ENCODE measurements around the gene GFOD1. TPM values are rescaled to one million over a fixed set of nuclear protein-coding genes. Genes with fewer than 3 reads are reported as not detected.

Gene GFOD1
- polyA plus RNA-seq, 3 donors, result 2.0 to 8.0 (median 6.5) TPM

- 67 to 82% (median 80%) methylated on average over 6 of the region's 6 CpGs for WGBS, 3 donors
- no peak overlapping the region for H3K27ac ChIP-seq (ENCODE audit: low read depth, low read length)
Observed at GRCh38 chr6:13360671-13361540, 126.5 kb downstream of the GFOD1 start.

DNA sequence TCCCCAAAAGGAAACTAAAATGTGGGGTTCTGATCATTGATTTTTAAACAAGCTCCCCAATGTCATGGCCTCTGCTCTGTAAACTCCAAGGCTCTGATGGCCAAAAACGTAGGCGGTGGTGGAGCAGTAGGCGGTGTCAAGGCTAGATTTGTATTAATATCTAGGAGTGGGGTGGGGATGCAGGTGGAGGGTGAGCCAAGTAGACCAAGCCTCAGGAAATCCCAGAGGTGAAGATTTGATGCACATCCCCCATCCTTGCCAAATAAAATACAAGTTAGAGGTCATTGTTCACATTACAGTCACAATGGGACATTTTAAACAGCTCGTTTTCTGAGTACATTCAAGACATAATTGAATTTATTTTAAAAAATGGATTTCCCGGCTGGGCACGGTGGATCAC, 128.1 kb downstream of the GFOD1 start:
- 69 to 85% (median 74%) methylated on average over 6 of the region's 6 CpGs for WGBS, 3 donors
- H3K27ac ChIP-seq (ENCODE audit: low read depth, low read length), result no peak overlapping the region

DNA sequence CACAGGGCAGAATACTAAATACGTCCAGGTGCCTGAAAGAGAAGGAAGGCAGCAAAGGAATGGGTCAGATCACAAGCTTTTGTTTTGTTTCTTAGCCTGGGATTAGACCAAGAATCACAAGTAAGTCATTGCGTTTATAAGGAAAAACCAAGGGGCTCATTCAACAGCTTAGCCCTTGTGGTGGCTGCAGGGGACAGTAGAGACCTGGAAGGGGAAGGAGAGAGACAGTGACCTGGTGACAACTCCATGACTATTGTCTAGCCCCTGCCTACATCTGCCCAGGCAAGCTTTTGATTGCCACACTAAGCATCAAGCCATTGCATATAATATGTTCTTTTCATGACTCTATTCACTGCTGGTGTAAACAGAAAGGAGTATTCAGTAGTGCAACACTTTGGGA, 128.9 kb downstream of the GFOD1 start:
- no peak overlapping the region for H3K27ac ChIP-seq (ENCODE audit: low read depth, low read length)
- WGBS, 3 donors, result 79 to 87% (median 86%) methylated on average over 2 of the region's 2 CpGs

DNA sequence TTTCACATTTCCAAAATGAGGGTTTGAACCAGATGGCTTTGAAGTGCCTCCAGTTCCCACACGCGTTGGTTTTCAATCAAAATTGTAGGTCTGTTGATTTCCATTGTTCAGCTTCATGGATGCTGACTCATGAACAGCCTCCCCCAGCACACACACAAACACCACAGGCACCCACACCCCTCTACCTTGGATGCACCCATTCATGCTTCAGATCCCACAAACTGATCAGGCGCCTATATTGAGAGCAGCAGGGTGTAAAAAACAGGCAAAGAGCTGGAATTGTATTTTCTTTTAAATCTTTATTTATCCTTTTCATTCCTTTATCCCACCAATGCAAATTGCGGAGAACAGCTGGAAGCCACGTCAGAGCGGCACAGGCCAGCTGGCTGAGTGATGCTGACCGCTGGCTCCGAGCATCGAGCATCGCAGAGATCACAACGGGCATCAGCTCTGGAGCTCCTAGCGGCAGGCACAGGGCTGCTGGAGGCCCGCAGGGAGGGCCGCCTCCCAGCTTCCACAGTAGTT, 129.8 kb downstream of the GFOD1 start:
- H3K27ac ChIP-seq (ENCODE audit: low read depth, low read length), result no peak overlapping the region
- WGBS, 3 donors, result 87 to 90% (median 88%) methylated on average over 14 of the region's 14 CpGs

DNA sequence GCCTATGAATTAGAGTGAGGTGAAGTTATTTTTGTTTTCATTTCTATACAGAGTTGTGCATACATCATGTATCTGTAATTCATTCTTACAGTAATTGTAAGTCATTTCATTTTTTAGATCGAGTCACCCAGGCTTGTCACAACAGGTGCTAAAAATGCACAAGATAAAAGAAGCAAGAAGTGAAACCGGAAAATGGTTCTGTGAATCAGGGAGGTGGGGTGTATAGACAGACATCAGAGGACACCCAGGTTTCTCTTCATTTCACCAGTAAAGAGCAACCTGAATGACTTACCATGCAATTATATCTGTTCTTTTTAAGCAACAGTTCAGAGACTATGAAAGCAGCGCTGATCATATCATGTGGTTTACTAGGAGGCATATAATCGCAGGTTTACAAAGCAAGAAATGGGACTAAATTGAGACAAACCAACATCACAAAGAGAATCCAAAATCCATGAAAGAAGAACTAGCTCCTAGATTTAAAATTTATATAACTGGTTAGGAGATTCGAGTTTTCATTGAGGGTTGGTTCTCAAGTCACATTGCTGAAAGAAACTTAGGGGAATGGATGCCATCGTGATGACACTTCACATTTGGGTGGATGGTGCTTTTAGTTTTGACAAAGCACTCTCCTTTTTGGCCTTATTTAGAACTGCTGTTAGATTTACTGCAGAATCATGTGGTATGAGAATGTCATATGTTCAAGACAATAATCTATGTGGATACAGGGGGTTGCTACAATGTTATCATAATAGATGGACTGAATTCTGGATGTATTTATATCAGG, 131.2 kb downstream of the GFOD1 start:
- no peak overlapping the region for H3K27ac ChIP-seq (ENCODE audit: low read depth, low read length)
- 82 to 84% (median 83%) methylated on average over 6 of the region's 6 CpGs for whole genome bisulfite sequencing, 3 donors

DNA sequence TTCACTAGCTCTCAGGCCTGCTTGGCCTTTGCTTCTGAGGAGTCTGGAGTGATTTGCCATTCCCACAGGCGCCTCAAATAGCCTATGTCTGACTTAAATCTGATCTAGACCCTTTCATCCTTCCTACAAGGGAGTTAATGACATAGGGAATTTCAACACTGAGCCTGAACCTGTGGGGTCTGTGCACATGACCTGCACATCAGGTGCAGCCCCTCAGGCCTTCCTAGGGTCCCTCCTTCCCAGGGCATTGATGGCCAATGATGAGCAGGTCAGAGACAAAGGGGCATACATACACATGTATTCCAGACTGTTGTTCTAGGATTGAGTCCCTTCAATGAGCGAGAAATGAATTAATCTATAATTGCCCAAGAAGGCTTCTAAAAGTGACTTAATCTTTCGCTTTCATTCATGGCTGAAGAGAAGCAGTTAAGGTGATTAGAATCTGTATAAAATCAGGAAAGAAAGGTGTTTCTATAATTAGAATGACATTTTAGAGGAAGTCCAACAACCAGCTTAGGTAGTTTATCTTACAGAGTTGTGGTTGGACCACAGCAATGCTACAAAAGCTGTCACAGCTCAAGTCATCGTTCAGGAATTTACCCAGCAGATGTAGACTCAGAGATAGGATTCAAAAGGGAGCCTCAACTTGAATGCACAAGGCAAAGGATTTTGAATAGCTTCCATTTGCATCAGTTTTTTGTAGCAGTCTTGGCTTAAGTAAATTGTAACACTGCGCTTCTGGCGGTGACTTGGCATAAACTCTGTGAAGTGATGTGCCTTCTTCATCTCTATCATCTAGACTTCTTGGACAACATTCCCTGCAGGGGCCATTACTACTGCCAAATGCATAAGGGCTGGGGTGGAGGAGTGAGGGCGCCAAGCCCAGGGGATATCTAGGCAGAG, 132.1 kb downstream of the GFOD1 start:
- H3K27ac ChIP-seq (ENCODE audit: low read depth, low read length), result no peak overlapping the region
- WGBS, 3 donors, result 62 to 82% (median 63%) methylated on average over 7 of the region's 7 CpGs

GRCh38 chr6:13354331-13355042, 132.9 kb downstream of the GFOD1 start:
- H3K27ac ChIP-seq (ENCODE audit: low read depth, low read length), result no peak overlapping the region
- WGBS, 3 donors, result 43 to 76% (median 55%) methylated on average over 13 of the region's 13 CpGs

GRCh38 chr6:13352165-13352564, 135.2 kb downstream of the GFOD1 start:
- 95 to 98% (median 96%) methylated on average over 9 of the region's 9 CpGs for whole genome bisulfite sequencing, 3 donors
- no peak overlapping the region for H3K27ac ChIP-seq (ENCODE audit: low read depth, low read length)

GRCh38 chr6:13351271-13351670, 136.1 kb downstream of the GFOD1 start:
- H3K27ac ChIP-seq (ENCODE audit: low read depth, low read length), result no peak overlapping the region
- WGBS, 3 donors, result 73 to 92% (median 88%) methylated on average over 12 of the region's 12 CpGs

- 78 to 90% (median 88%) methylated on average over 8 of the region's 8 CpGs for WGBS, 3 donors
- no peak overlapping the region for H3K27ac ChIP-seq (ENCODE audit: low read depth, low read length)
Observed at GRCh38 chr6:13349811-13350506, 137.4 kb downstream of the GFOD1 start.

DNA sequence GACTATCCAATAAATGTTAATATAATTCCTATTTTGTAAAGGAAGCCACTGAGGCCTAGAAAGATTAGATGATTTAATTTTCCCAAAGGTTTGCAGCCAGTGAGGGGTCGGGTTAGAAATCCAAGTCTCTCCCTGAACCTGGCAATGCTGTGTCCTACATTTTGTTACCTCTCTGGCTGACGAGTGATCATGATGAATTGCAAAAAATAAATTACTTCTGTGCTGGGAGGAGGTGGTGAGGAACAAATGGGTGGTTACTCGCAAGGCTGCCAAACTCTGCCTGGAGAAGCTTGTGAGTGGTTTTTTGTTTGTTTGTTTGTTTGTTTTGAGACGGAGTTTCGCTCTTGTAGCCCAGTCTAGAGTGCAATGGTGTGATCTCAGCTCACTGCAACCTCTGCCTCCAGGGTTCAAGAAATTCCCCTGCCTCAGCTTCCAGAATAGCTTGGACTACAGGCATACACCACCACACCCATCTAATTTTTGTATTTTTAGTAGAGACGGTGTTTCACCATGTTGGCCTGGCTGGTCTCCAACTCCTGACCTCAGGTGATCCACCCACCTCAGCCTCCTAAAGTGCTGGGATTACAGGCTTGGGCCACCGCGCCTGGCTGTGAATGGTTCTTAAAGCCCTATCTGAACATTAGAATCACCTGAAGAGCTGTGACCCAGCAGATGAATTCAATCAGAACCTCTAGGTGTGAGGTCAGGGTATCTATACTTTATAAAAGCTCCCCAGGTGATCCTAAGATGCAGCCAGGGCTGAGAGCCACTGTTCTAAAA, 138.9 kb downstream of the GFOD1 start:
- no peak overlapping the region for H3K27ac ChIP-seq (ENCODE audit: low read depth, low read length)
- 74 to 82% (median 79%) methylated on average over 8 of the region's 8 CpGs for WGBS, 3 donors

DNA sequence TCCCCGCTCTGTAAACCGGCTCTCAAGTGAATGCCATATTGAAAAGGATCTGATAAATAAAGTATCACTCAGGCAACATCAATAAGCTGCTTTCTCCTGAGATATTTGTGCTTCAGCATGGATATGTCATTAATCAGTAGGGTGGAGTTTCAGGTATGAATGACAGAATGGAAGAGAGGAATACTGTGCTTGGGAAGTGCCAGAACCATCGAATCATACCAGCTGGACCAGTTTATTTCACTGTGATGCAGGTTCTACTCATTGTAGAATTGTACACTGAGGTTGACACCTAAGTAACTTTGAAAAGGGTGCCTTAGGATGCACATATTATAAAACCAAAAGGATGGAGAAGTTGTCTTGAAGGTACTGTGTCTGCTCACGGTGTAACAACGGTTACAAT, 141.2 kb downstream of the GFOD1 start:
- H3K27ac ChIP-seq (ENCODE audit: low read depth, low read length), result no peak overlapping the region
- 84 to 96% (median 95%) methylated on average over 5 of the region's 5 CpGs for WGBS, 3 donors

- WGBS, 3 donors, result 80 to 91% (median 88%) methylated on average over 5 of the region's 5 CpGs
Observed at GRCh38 chr6:13342414-13343019, 144.9 kb downstream of the GFOD1 start.

GRCh38 chr6:13339863-13340630, 147.4 kb downstream of the GFOD1 start:
- 67 to 74% (median 68%) methylated on average over 8 of the region's 8 CpGs for WGBS, 3 donors
- H3K27ac ChIP-seq (ENCODE audit: low read depth, low read length), result no peak overlapping the region

More at GRCh38 chr6:13342414-13343019, 144.9 kb downstream of the GFOD1 start:
- no peak overlapping the region for H3K27ac ChIP-seq (ENCODE audit: low read depth, low read length)

DNA sequence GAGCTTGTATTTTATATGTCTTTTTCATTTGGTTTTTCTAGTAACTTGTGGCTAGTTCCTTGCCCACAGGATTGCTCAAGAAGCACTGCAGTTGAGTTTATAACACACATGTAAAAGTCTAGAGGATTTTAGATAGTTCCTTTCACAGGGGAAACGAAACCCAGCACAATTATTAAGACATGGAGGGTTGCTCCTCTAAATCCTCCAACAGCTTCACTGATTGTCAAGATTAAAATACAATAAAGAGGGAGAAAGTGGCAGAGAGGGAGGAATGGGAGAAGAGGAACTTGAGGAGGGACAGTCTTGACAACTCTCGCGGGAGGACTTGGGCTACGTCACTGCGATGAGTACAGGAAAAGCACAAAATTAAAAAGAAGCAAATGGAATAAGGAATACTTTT, 149.4 kb downstream of the GFOD1 start:
- 66 to 82% (median 69%) methylated on average over 5 of the region's 5 CpGs for WGBS, 3 donors
- H3K27ac ChIP-seq (ENCODE audit: low read depth, low read length), result no peak overlapping the region
